Measurements from ENCODE around the gene MUC13.

GRCh38 chr3:124862006-124862405 lies 72.5 kb downstream of the MUC13 start:
- TF ChIP-seq, protein P1, sequence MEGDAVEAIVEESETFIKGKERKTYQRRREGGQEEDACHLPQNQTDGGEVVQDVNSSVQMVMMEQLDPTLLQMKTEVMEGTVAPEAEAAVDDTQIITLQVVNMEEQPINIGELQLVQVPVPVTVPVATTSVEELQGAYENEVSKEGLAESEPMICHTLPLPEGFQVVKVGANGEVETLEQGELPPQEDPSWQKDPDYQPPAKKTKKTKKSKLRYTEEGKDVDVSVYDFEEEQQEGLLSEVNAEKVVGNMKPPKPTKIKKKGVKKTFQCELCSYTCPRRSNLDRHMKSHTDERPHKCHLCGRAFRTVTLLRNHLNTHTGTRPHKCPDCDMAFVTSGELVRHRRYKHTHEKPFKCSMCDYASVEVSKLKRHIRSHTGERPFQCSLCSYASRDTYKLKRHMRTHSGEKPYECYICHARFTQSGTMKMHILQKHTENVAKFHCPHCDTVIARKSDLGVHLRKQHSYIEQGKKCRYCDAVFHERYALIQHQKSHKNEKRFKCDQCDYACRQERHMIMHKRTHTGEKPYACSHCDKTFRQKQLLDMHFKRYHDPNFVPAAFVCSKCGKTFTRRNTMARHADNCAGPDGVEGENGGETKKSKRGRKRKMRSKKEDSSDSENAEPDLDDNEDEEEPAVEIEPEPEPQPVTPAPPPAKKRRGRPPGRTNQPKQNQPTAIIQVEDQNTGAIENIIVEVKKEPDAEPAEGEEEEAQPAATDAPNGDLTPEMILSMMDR (IDR thresholded peaks at IDR 0.05) = no peak
- no peak for TF ChIP-seq ZFX (IDR thresholded peaks at IDR 0.05; ENCODE audit: borderline replicate concordance)
